KMS-11 (cell line): ENCODE measurements around the gene PLCG2.

Experiments used
- H2AFZ ChIP-seq: fragments of 200-600 bp; sonication (generic); 2 replicates; pipeline ENCODE4 v1.6.1; 2016; ENCODE audit warnings: antibody characterized with exemption, mixed run types, low read depth
- H3K27ac ChIP-seq: fragments of 200-600 bp; sonication (generic); 2 replicates; pipeline ENCODE4 v1.6.1; 2016; ENCODE audit warnings: mild to moderate bottlenecking, mixed run types
- H3K27me3 ChIP-seq: fragments of 200-600 bp; sonication (generic); 2 replicates; pipeline ENCODE4 v1.6.1; 2017; ENCODE audit warnings: mild to moderate bottlenecking, low read depth, mixed run types, moderate library complexity; ENCODE audit not compliant: insufficient read depth
- H3K36me3 ChIP-seq: fragments of 200-600 bp; sonication (generic); 2 replicates; pipeline ENCODE4 v1.6.1; 2017; ENCODE audit warnings: mild to moderate bottlenecking, mixed run types; ENCODE audit not compliant: insufficient read depth
- H3K4me1 ChIP-seq: fragments of 200-600 bp; sonication (generic); 2 replicates; pipeline ENCODE4 v1.6.1; 2016; ENCODE audit warnings: mild to moderate bottlenecking, low read depth, mixed run types; ENCODE audit not compliant: poor library complexity, severe bottlenecking
- H3K4me2 ChIP-seq: fragments of 200-600 bp; sonication (generic); 2 replicates; pipeline ENCODE4 v1.7.0; 2016; ENCODE audit warnings: mild to moderate bottlenecking, mixed run types
- H3K4me3 ChIP-seq: fragments of 200-600 bp; sonication (generic); IDR thresholded peaks from 2 replicates; pipeline ENCODE4 v1.6.1; 2017; ENCODE audit warnings: low read depth, low read length, mixed read lengths; ENCODE audit not compliant: insufficient read depth
- H3K79me2 ChIP-seq: fragments of 200-600 bp; sonication (generic); 2 replicates; pipeline ENCODE4 v1.6.1; 2016; ENCODE audit warnings: low read depth, mixed run types; ENCODE audit not compliant: insufficient read depth
- H3K9ac ChIP-seq: fragments of 200-600 bp; sonication (generic); 2 replicates; pipeline ENCODE4 v1.6.1; 2016; ENCODE audit warnings: mild to moderate bottlenecking, mixed run types
- H4K20me1 ChIP-seq: fragments of 200-600 bp; sonication (generic); 2 replicates; pipeline ENCODE4 v1.6.1; 2016; ENCODE audit warnings: mild to moderate bottlenecking, mixed run types; ENCODE audit not compliant: insufficient read depth
- CTCF ChIP-seq: fragments of 200-600 bp; sonication (generic); conservative IDR thresholded peaks from 2 replicates; pipeline ENCODE4 v1.6.1; 2017; ENCODE audit warnings: low read depth, mild to moderate bottlenecking, antibody characterized with exemption, low read length, moderate library complexity, mixed read lengths

Gene PLCG2

GRCh38 chr16:81778861-81779535, at the start of gene PLCG2:
Gene PLCG2 (plus strand): TSS chr16:81779291. CDS start chr16:81785990, 6,699 bp downstream.
- H3K4me1 ChIP-seq, result peaks cover 8% of the 10 kb centered on the region
- H3K36me3 ChIP-seq, result no peaks in the 10 kb centered on the region
- H3K9ac ChIP-seq, result peak within 1 kb of the TSS; percentile 35; the same call in 1 of the 2 replicates
- peaks cover 13% of the 10 kb centered on the region for H3K27me3 ChIP-seq
- H3K79me2 ChIP-seq, result no peaks in the 10 kb centered on the region
- no peak within 1 kb of the TSS for H3K4me3 ChIP-seq
- peak within 1 kb of the TSS; percentile 93 for H3K4me2 ChIP-seq
- H2AFZ ChIP-seq, result peak within 1 kb of the TSS; percentile 99
- H3K27ac ChIP-seq, result no peak within 1 kb of the TSS
- no peak for TF ChIP-seq CTCF
- no peaks in the 10 kb centered on the region for H4K20me1 ChIP-seq

GRCh38 chr16:81729451-81729850, 49.6 kb upstream of the PLCG2 start:
- Histone ChIP-seq H3K4me2 (no peak overlapping the region; the same call in 1 of the 2 replicates), H3K36me3 (no peaks in the 10 kb centered on the region), H3K9ac (no peak overlapping the region), H4K20me1 (no peaks in the 10 kb centered on the region), H3K27me3 (no peaks in the 10 kb centered on the region), H3K4me3 (no peak overlapping the region), H2AFZ (no peak overlapping the region), H3K4me1 (peaks cover 49% of the 10 kb centered on the region), H3K27ac (no peak overlapping the region), H3K79me2 (no peaks in the 10 kb centered on the region)
- no peak for TF ChIP-seq CTCF

DNA sequence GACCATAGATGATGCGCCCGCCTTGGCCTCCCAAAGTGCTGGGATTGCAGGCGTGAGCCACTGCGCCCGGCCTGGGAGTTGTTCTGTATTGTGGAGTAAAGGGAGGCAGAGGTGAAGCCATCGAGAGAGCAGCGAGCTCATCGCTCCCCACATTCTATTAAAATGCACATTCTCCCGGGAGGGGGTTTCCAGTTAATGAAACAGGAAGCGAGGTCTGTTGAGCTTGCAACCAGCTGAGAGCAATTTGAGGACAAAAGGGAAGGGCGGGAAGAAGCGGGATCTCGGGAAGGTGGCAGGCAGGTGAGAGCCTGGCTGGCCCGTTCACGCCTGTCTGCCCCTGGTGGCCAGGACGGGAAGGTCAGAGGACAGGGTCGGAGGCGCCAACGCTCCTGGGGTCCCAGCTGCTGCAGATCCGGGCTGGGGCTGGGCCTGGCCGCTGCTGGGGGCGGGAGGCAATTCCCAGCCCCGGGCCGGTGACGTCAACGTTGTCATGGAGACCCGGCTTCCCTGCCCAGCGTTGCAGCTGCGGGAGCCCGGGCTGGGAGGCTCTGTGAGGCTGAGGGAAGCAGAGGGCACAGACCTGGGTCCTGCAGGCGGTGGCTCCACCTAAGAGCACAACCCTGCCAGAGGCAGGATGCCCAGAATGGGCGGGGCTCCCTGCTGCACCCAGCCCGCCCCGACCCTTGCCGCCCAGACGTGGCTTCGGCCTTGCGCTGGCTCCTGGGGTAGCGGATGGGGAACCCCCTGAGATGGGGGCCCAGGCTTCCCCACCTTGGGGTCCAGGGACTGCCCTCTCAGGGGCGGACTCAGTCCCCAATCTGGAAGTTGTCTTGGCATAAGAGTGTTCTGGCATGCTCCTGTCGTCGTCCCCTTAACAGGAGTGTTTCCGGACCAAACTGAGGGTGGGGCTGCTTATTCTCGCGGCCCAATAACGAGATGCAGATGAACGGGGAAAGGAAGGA, 48.7 kb upstream of the PLCG2 start:
- H2AFZ ChIP-seq, result peak overlapping the region; percentile 87
- H3K4me2 ChIP-seq, result peak overlapping the region; percentile 85
- no peak overlapping the region for H3K4me3 ChIP-seq
- H3K36me3 ChIP-seq, result no peaks in the 10 kb centered on the region
- H3K27me3 ChIP-seq, result no peaks in the 10 kb centered on the region
- H3K79me2 ChIP-seq, result no peaks in the 10 kb centered on the region
- peak overlapping the region; percentile 35; the same call in 1 of the 2 replicates for H3K9ac ChIP-seq
- no peaks in the 10 kb centered on the region for H4K20me1 ChIP-seq
- H3K4me1 ChIP-seq, result peaks cover 49% of the 10 kb centered on the region
- TF ChIP-seq CTCF, result peak; percentile 79
- H3K27ac ChIP-seq, result peak overlapping the region; percentile 40; the same call in 1 of the 2 replicates

DNA sequence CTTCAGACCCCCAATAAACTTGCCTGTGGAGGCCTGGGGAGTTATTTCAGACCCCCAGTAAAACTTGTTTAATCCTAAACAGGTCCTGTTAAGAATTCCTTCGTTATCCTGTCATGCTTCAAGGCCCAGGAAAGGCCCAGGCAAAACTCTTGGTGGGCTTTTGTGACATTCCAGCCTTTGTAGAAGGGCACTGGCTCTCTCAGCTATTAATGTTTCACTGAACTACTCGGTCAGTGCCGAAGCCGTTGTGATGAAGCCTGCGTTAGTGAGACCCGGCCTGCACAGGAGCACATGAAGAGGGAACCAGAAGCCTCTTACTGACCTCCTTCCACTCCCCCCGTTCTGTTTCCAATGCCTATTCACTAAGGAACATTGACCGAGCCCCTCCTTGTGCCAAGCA, 47.4 kb upstream of the PLCG2 start:
- Histone ChIP-seq H2AFZ (no peak overlapping the region), H3K27me3 (no peaks in the 10 kb centered on the region), H3K4me1 (peaks cover 40% of the 10 kb centered on the region), H3K9ac (no peak overlapping the region), H3K4me2 (no peak overlapping the region), H3K4me3 (no peak overlapping the region), H4K20me1 (no peaks in the 10 kb centered on the region), H3K27ac (no peak overlapping the region), H3K36me3 (no peaks in the 10 kb centered on the region), H3K79me2 (no peaks in the 10 kb centered on the region)
- TF ChIP-seq CTCF, result no peak
